GF-D8 (cell line): Measurements from ENCODE around the gene GSX1.

Source experiments
- DNase-seq: peaks from one replicate; lab custom pipeline; 2025; lab: John Stamatoyannopoulos, UW

Gene GSX1

DNA sequence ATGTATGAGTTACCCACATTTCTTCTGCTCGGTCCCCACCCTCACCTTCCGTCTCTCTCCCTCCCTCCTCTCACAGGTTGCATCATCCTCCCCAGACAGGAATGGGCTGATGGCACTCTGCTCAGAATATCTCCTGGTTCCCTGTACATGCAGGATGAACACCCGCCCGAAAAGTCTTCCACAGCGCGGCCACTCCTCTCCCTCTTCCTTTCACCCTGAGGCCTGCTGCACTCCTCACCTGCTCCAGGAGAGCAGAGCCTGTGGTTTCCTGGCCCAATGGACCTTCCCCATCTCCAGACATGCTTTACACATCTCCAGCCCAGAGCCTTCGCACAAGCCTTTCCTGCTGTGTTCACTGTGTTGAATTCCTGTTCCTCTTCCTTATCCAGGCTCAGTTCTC, 40.9 kb downstream of the GSX1 start:
- no peak for DNase-seq

- no peak for DNase-seq
Observed at GRCh38 chr13:27834095-27834494, 41.8 kb downstream of the GSX1 start.

DNA sequence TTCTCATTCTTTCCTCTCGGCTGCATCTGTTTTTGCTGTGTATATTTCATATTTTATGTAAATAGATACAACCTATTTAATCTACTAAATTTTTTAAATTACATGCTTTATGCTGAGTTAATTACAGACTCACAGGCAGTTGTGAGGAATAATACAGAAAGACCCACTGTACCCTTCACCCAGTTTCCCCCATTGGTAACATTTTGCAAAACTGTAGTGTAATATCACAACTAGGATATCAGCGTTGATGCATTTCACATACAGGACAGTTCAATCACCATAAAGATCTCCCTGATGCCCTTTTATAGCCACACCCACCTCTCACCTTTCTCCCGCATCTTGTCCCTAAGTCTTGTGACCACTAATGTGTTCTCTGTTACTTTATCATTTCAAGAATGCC, 43.5 kb downstream of the GSX1 start:
- no peak for DNase-seq

GRCh38 chr13:27839809-27840467, 47.7 kb downstream of the GSX1 start:
- no peak for DNase-seq

DNA sequence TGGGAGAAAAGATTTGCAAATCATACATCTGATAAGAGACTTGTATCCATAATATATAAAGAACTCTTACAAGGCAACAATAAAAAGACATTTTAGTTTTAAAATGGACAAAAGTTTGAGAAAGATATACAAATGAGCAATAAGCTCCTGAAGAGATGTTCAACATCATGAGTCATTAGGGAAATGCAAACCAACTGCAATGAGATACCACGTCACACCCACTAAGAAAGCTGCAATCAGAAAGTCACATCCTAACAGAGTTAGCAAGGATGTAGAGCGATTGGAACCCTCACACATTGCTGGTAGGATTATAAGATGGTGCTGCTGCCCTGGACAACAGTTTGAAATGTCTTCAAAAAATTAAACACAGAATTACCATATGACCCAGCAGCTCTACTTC, 50.3 kb downstream of the GSX1 start:
- no peak for DNase-seq
